Measurements from ENCODE around the gene RND3.

- TF ChIP-seq ZNF598 (CRISPR knock-in tag; IDR thresholded peaks at IDR 0.05; ENCODE audit: borderline replicate concordance) (no peak), GABPA (IDR thresholded peaks at IDR 0.05; ENCODE audit: low read depth, low read length) (no peak), GABPA (CRISPR knock-in tag; IDR thresholded peaks at IDR 0.05; ENCODE audit: low read depth) (no peak), REPIN1 (CRISPR knock-in tag; IDR thresholded peaks at IDR 0.05; ENCODE audit: borderline replicate concordance, low read depth) (no peak), SNRNP70 (IDR thresholded peaks at IDR 0.05; ENCODE audit: low read depth, low read length) (no peak), HNRNPK (IDR thresholded peaks at IDR 0.05; ENCODE audit: low read depth, low read length, poor library complexity, severe bottlenecking) (no peak), TFE3 (CRISPR knock-in tag; IDR thresholded peaks at IDR 0.05) (no peak)
Observed at GRCh38 chr2:150441226-150441625, 46.2 kb downstream of the RND3 start.

Measured in HepG2 (cell line).